OCI-M2 (cell line): ENCODE measurements around the gene OTOP1.
"Not testable (repeated sequence)": the region's sequence is repeated elsewhere in the genome, so short reads cannot be mapped to it uniquely, and the experiment has no call there.

Experiments used
- DNase-seq: peaks from one replicate; lab custom pipeline; 2025; ENCODE audit not compliant: unreplicated experiment; lab: John Stamatoyannopoulos, UW

Gene OTOP1

DNA sequence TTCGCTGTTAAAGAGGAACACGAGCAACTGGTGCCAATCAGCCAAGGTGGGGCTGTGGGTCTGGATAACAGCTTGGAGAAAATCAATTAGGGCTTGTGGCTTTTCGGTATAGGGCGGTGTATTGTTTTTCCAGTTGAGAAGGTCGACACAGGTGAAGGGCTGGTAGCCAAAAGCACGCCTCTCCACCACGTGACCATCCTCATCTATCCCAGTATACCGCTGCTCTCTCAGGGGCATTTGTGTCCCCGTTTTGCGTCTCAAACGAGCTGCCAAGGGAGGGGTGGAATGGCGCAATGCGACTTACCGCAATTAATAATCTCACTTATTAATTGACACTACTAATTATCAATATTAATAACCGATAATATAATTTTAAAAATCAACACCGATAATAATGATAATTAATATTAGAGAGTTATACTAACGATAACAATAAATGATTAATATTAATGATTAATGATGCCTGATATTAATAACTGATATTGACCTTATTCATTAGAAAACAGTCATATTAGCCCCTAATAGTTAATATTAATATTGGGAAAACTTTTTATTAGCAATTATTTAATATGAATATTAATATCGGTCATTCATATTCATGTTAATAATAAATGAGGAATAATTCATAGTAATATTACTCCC, 62.1 kb downstream of the OTOP1 start:
- not testable (repeated sequence) for DNase-seq

DNA sequence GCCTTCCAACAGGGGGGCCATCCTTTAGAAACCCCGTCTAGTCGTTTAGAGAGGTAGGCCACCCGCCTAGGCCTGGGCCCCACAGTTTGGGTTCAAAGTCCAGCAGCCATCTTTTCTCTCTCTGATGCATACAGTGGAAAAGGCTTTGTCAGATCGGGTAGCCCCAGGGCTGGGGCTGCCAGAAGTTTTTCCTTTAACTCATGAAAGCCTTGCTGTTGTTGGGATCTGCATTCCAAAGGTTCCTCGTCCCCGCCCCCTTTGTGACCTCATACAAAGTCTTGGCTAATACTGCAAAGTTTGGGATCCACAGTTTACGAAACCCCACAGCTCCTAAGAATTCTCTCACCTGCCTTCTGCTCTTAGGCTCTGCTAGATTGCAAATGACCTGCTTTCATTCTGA, 64.5 kb downstream of the OTOP1 start:
- not testable (repeated sequence) for DNase-seq

DNA sequence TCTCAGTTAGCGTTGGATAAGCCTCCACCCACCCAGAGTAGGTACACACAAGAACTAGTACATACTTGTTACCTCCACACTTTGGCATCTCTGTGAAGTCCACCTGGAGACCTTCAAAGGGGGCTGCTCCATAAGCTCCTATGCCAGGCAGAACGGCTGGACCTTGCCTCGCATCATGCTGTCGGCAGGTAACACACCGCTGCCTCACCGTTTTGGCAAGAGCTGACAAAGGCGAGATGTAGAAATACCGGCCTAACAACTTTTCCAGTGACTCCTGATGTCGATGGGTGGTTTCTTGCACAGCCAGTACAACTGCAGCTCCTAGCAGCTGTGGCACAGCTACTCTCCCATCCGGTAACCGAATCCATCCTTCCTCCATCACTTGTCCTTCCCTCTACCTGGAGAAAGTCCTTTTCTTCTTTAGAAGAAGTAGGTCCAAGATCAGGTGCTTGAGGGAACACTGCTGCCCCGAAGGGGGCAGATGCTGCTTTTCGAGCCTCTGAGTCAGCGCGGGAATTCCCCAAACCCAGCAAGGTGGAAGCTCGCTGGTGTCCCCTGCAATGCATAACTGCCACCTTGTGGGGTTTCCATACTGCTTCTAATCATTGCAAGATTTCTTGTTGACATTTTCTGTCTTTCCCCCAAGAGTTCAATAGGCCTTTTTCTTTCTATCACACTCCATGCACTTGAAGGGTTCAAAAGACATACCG, 65.6 kb downstream of the OTOP1 start:
- not testable (repeated sequence) for DNase-seq

DNA sequence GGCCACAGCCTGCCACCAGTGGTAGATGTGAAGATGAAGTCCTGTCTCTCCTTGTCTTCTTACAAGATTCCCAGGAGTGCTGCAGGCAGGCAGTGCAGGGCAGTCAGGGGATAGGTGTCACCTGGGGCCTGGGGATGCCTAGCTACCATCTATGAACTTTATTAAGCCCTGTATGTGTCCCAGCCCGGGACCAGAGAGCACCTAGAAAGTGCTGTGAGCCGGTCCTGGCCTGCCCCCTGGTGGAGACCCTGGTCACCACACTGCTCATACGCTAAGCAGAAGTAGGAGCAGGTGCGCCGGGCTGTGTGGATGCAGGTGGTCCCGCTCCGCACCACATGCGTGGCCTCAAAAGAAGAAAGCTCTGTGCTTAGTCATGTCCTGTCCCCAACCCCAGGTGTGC, 81.1 kb downstream of the OTOP1 start:
- not testable (repeated sequence) for DNase-seq

DNA sequence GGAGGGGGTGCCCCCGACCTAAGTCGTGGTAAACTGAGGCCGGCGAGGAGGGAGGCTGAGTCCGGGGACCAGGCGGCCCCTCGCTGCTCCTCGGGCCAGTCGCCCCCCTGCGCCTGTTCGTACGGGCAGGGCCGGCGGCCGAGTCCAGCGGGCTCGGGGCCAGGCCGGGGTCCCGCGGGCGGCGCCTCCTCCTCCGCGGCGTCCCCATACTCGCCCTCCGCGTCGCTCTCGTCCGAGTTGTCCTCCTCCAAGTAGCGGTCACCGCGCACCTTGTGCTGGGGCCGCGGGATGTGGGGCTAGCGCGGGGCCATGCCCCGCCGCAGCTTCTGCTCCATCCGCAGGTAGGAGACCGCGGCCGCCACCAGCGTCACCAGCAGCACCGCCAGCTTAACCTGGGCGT, 83.4 kb downstream of the OTOP1 start:
- not testable (repeated sequence) for DNase-seq

DNA sequence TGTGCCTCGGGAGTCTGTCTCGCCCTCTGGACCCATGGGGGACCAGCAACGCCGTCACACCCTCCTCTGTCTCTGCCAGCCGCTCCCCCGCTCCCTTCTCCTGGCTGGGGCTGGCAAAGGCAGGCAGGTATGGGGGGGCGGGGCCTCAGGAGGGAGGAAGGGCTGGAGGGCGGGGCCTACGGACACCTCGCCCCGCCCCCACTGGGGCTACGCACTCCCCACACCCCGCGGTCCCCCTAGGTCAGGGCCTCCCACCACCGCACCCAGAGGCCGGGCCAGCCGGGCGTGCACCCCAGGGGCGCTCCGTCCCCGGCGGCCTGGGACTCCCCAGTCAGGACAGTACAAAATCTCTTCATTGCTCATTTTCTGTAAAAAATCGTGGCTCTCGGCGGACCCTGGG, 84.0 kb downstream of the OTOP1 start:
- not testable (repeated sequence) for DNase-seq

DNA sequence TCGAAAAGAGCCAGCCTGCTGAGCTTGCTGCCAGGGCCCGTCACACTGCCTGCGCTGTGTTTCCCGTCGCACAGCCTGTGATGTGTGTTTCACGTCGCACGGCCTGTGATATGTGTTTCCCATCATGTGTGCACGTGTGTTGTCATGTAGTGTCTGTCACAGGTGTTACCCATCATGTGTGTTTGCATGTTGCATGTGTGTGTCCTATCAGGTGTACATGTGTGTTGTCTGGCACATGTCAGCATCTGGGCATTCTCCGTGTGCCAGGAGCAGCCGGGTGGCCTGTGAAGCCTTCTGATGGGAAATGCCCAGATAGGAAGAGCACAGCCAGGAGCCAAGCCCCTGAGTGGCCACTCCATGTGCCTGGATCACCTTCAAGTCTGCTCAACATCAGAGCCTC, 85.5 kb downstream of the OTOP1 start:
- not testable (repeated sequence) for DNase-seq
